ENCODE measurements around the gene CDH13.

GRCh38 chr16:83776944-83777343 is 1150.2 kb downstream of the CDH13 start:
- TF ChIP-seq CTCF (IDR thresholded peaks at IDR 0.05; ENCODE audit: low read length) (no peak), EZH2 (optimal IDR thresholded peaks at IDR 0.05; ENCODE audit: low read depth, low read length) (no peak), EZH2phosphoT487 (IDR thresholded peaks at IDR 0.05; ENCODE audit: low read length) (no peak)
